Stimulated activated CD4-positive, alpha-beta T cell treated with anti-CD3 and anti-CD28 coated beads, Interleukin-1b, Interleukin-23, amount 100 ng/mL, for 1 hour (primary cell): Measurements from ENCODE around the gene SCRG1.

Source experiments
- DNase-seq, 2 donors: peaks; one replicate each; pipeline ENCODE4 v3.0.0-alpha.2; 2020; ENCODE audit warnings: low read depth in 2 of 2

The SCRG1 gene

GRCh38 chr4:173398779-173399415, at the start of gene SCRG1:
TSS of gene SCRG1 (minus strand) at chr4:173399116. CDS start at chr4:173391414, 7,702 bp downstream.
- DNase-seq, result no peak

DNA sequence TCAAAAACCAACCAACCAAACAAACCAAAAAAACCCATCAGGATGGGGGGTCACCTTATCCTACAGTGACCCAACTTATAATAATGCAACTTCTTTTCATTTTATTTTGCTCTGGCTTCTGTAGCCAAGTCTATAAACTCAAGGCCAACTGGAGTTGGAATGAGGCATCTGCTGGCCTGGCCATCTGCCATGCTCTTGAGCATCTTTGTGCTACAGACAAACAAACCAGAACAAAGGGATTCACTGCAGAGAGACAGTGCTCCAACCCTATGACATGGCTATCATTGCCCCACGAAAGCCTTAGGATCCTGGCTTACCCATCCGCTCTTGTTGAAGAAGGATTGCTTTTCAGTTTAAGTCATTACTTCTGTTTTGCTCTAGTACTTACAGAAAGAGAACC, 49.2 kb upstream of the SCRG1 start:
- DNase-seq, result no peak

DNA sequence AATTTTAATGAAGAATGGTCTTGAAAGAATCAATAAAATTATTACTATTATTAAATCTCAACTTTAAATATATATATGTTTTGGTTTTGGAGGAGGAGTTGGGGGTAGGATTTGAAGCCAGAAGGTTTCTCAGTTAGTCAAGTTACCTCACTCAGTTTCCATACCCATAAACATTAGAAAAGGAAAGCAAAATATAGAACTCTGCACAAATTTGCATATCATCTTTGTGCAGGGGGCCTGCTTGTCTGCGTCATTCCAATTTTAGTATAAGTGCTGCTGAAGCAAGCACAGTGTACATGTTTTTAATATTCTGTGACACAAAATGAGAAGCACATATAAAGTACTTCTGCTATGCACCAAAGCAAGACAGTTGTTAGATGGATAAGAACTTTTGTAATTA, 47.5 kb upstream of the SCRG1 start:
- no peak for DNase-seq

DNA sequence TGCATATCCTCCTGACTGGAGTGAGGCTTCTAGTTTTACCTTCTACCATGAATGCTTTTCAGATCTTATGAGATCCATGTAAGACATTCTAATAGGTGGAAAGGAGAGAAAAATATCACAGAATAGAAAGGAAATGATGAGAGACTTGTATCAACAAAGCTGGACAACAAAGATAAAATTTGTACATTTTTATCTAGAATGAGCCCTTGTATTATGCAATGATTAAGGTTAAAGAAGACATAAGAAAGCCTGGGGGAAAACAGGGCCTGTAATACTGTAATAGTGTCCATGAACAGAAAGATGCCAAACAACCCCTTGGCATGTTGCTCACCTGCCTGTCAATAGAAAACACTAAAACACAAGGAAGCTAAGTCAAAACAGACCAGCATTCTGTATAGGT, 44.2 kb upstream of the SCRG1 start:
- DNase-seq, result no peak

DNA sequence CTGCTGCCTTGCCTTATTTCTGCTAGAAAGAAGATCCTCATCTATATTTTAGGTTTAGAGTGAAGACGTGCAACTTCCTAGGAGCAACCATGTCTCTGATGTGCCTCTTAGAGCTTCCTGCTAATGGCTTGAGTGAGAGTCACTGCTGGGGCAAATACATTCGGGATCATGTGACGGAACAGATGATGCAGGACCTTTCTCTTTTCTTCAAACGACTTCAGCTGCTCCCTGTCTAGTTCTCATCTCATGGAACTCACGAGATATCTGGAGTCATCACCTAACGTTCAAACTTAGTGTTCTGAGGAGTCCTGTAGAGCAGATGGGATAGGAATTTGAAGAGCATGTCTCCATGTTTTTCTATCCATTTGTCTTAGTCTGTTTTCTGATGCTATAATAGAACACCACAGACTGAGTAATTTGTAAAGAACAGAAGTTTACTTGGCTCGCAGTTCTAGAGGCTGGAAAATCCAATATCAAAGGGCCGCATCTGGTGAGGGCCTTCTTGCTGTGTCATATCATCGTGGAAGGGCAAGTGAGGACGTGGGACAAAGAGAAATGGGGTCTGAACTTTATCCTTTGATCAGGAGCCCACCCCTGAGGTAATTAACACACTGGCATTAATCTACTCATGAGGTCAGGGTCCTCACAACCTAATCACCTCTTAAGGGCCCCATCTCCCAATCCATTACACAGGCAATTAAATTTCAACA, 43.5 kb upstream of the SCRG1 start:
- DNase-seq, result no peak

GRCh38 chr4:173440888-173441287, 42.0 kb upstream of the SCRG1 start:
- no peak for DNase-seq

DNA sequence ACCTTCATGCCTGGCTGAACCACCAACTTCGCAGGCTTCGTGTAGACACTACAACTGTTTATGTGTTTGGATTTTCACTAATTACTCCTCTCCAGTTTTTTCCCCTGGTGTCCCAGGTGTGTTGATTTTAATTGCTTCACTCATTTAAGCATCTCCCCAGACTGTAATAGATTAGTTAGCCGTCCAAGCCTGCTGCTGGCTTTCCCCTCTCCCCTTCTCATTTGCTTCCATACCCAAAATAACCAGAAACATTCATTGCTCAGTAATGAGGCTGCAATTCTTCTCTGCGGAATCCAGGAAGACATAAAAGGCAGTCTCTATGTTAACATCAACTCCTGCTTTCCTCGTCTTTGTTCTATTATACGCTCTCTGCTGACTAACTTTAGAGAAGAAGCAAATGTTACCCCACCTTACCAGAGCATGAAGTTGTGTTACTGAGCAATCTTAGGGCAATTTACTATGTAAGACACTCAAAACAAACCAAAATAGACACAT, 37.9 kb upstream of the SCRG1 start:
- no peak for DNase-seq

- DNase-seq, result no peak
These were observed 37.2 kb upstream of the SCRG1 start for GRCh38 chr4:173436149-173436579.

GRCh38 chr4:173434231-173434630, 35.3 kb upstream of the SCRG1 start:
- no peak for DNase-seq

GRCh38 chr4:173433447-173433846, 34.5 kb upstream of the SCRG1 start:
- DNase-seq, result no peak

DNA sequence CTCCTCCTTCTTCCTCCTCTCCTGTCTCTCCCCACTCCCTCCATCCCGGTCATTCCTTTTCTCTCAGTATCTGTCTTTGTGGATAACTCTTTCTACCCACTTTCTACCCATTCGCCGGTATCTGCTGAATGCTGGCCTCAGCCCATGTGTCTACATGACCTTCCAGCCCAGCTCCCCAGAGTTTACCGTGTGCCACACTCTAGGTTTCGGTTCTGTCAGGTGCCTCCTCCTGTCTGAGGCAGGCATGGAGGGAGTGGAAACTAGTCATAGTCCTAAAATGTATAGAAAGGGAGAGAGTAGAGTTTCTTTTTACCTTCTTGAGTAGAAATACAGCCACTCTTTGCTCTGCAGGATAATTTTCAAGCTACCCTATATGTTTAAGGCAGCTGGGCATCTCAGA, 33.5 kb upstream of the SCRG1 start:
- DNase-seq, result no peak

GRCh38 chr4:173426064-173426463, 27.1 kb upstream of the SCRG1 start:
- DNase-seq, result no peak

- DNase-seq, result no peak
These were observed 26.2 kb upstream of the SCRG1 start for GRCh38 chr4:173424899-173425805.

DNA sequence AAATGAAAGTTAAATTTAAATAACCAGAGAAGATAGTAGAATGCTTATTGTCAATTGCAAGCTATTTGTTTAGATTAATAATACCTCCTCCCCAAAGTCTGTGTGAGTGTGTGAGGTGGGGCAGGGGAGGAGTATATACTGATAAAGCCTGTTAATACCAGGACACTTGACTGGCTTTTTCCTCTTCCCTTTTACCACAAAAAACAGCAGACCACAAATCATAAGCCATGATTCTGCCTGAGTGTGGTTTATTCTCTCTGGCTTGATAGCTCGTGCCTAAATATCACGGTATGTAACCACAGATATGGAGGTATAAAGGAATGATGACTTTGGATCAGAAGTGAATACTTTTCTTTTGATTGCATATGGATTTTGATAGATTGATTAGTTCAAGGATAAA, 21.9 kb upstream of the SCRG1 start:
- no peak for DNase-seq

DNA sequence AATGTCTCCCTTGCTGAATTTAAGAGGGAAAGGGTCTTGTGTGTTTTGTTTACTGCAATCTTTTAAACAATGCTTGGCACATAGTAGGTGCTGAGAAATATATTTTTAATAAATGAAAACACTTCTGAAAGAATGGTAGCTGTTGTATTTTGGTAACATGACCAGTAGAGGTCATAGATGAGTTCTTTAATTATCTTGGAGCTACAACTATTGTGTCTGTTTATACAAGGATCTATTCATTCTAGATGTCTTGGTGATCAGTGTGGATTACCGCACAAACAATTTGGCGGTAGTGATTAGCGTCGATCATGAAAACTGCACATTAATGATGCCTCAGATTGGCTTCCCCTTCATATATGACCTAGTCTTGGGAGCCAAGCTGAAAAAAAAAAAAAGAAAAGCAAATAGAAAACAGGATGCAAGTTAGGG, 21.4 kb upstream of the SCRG1 start:
- no peak for DNase-seq

DNA sequence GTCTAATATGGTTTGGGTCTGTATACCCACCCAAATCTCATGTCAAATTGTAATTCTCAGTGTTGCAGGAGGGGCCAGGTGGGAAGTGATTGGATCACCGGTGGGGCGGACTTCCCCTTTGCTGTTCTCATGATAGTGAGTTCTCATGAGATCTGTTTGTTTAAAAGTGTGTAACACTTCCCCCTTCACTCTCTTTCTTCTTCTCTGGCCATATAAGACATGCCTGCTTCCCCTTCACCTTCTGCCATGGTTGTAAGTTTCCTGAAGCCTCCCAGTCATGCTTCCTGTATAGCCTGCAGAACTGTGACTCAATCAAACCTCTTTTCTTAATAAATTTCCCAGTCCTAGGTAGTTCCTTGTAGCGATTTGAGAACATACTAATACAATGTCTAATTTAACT, 19.7 kb upstream of the SCRG1 start:
- DNase-seq, result no peak

- no peak for DNase-seq
These were observed 18.9 kb upstream of the SCRG1 start for GRCh38 chr4:173417833-173418232.

GRCh38 chr4:173415885-173416653, 17.2 kb upstream of the SCRG1 start:
- no peak for DNase-seq

DNA sequence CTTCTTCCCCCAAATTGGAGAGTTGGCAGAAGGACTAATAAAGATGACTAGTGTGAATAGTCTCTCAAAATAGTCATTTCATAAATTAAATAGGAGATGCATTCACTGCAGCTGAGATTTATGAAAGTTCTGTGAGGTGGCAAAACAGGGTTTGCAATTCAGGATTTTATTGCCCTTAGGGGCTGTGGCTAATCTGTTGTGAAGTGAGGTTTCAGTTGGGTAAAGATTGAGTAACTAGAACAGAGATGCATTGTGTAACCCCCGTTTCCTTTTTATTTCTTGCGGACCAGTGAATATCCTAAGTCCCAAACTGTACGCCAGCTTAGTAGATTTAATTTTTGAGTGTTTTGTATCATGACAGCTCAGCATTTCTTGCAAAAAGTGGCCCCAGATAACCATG, 16.2 kb upstream of the SCRG1 start:
- no peak for DNase-seq

DNA sequence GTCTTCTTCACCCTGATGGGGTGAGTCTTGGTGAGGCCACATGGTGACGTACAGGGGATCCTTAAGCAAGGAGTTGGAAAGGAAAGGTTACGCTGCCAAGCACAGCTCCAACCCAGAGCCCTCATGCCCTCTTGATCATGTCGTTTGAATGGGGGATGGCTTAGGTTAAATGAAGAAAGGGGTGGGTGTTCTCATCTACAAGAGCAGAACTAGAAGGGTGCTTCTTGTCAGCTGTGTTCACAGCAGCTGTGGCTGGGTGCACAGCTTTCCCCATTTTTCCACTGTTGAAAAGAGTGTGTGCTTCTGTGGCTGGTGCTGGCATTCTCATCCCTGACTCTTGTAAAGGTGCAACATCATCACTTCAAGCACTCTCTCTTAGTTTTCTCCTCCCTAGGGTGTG, 15.5 kb upstream of the SCRG1 start:
- DNase-seq, result no peak

- no peak for DNase-seq
These were observed 14.1 kb upstream of the SCRG1 start for GRCh38 chr4:173413036-173413435.
